ENCODE data around the gene TMEM151B.

- TF ChIP-seq CTCF (IDR thresholded peaks at IDR 0.05) (no peak), POLR2A (IDR thresholded peaks at IDR 0.05) (no peak)
Measured at GRCh38 chr6:44258921-44259320, 11.3 kb upstream of the TMEM151B start.
